Spleen (tissue), 11 donors: ENCODE data around the gene ICAM5. TPM values are rescaled to one million over a fixed set of nuclear protein-coding genes. Genes with fewer than 3 reads are reported as not detected.

Experiments
- DNase-seq: peaks from one replicate; pipeline ENCODE4 v3.0.0-alpha.2; 2020
- H3K27ac ChIP-seq, 8 donors: fragments of 200-600 bp; sonication (generic) in 7 of 8; 1 replicate in 4 of 8; 2 replicates in 4 of 8; pipeline versions ENCODE4 v1.5.0 to v1.8.0; 2016 to 2021; ENCODE audit warnings: inconsistent platforms in 4 of 8, mild to moderate bottlenecking in 4 of 8, moderate library complexity in 1 of 8
- H3K27me3 ChIP-seq, 7 donors: fragments of 200-600 bp; sonication (generic) in 6 of 7; replicated peaks in 1 of 7; 1 replicate in 4 of 7; 2 replicates in 3 of 7; pipeline versions ENCODE4 v1.5.0 to v1.8.0; 2016 to 2021; ENCODE audit warnings: inconsistent platforms in 3 of 7, mild to moderate bottlenecking in 1 of 7
- H3K36me3 ChIP-seq, 6 donors: fragments of 200-600 bp; sonication (generic) in 5 of 6; 1 replicate in 4 of 6; 2 replicates in 2 of 6; pipeline versions ENCODE4 v1.5.0 to v1.8.0; 2016 to 2021; ENCODE audit warnings: inconsistent platforms in 2 of 6
- H3K4me1 ChIP-seq, 6 donors: fragments of 200-600 bp; sonication (generic) in 5 of 6; 1 replicate in 3 of 6; 2 replicates in 3 of 6; pipeline versions ENCODE4 v1.5.0 to v1.8.0; 2016 to 2021; ENCODE audit warnings: inconsistent platforms in 3 of 6
- H3K4me3 ChIP-seq, 8 donors: fragments of 200-600 bp; sonication (generic) in 7 of 8; 1 replicate in 4 of 8; 2 replicates in 4 of 8; pipeline versions ENCODE4 v1.5.0 to v1.8.0; 2016 to 2021; ENCODE audit warnings: inconsistent platforms in 4 of 8, mild to moderate bottlenecking in 4 of 8, moderate library complexity in 2 of 8
- H3K9me3 ChIP-seq, 8 donors: fragments of 200-600 bp; sonication (generic) in 7 of 8; 1 replicate in 4 of 8; 2 replicates in 4 of 8; pipeline versions ENCODE4 v1.5.0 to v1.8.0; 2016 to 2021; ENCODE audit warnings: inconsistent platforms in 4 of 8
- CTCF ChIP-seq, 11 experiments: fragments of 200-600 bp in 7 of 11; fragments of 450-650 bp in 4 of 11; sonication (generic) in 4 of 11; IDR thresholded peaks in 8 of 11; conservative IDR thresholded peaks in 3 of 11; 1 replicate in 7 of 11; 2 replicates in 4 of 11; pipeline versions ENCODE4 v1.4.0 to v1.8.0; 2016 to 2021; ENCODE audit warnings: antibody characterized with exemption in 11 of 11, inconsistent platforms in 4 of 11, mild to moderate bottlenecking in 1 of 11
- POLR2A ChIP-seq, 3 donors: fragments of 450-650 bp; IDR thresholded peaks; one replicate each; pipeline ENCODE4 v1.5.1; 2017; ENCODE audit warnings: antibody characterized with exemption in 3 of 3, mild to moderate bottlenecking in 1 of 3
- POLR2AphosphoS5 ChIP-seq, 3 donors: sonication (generic); formaldehyde crosslinking; IDR thresholded peaks; one replicate each; pipeline ENCODE4 v1.5.1; 2017; ENCODE audit warnings: antibody characterized with exemption in 3 of 3
- WGBS, 5 donors: extraction: QIAGEN DNeasy Blood & Tissue Kit in 3 of 5; methylation state at CpG; one replicate each; pipeline versions ENCODE4 v1.1.5 to v1.1.7; 2013 to 2018; 5-methylcytosine and 5-hydroxymethylcytosine counted together
- intact Hi-C: fragments of 100-400 bp; cut with DNase I; formaldehyde crosslinking; loops from one replicate; pipeline ENCODE4 v1.15.0; 2023; ENCODE audit warnings: low total_unique reads
- polyA plus RNA-seq, 3 donors: library from polyadenylated mRNA; stranded (reverse); fragments of 200-250 nt; gene quantifications; one replicate each; pipeline ENCODE4 v1.2.1, GENCODE V29; 2013
- total RNA-seq, 7 donors: library from RNA; depleted of rRNA in 3 of 7; stranded (reverse); fragments of >200 nt in 3 of 7; fragmentation: NEBNext Ultra II Directional in 4 of 7; extraction: Animal tissue kit (Norgen Biotek cat#: 25700) in 4 of 7; gene quantifications; one replicate each; pipeline versions ENCODE4 v1.1.0 to v1.2.1, GENCODE V29; 2016 to 2021
- donor health status: healthy with polysubstance abuse.
- donor health status: DM: no; HTN: no; CAD: no; lungs with moderate emphysema.
- donor health status: DM: no; HTN: no; CAD: no.
- donor health status: Bipolar disorder and iron deficiency.
- donor health status: healthy.
- donor health status: DM: no; HTN: no; CAD: no.
- donor health status: DM: yes; HTN: yes; CAD: no.

Gene ICAM5
- total and polyA plus RNA-seq, 10 donors = 0.07 to 1.4 (median 0.69) TPM

- WGBS, 5 donors = 79 to 92% (median 88%) methylated on average over 5 of the region's 5 CpGs
These were observed 16.6 kb downstream of the ICAM5 start for GRCh38 chr19:10306327-10306726.

GRCh38 chr19:10309423-10309822, 19.7 kb downstream of the ICAM5 start, which contains the start of gene ZGLP1:
ZGLP1 (minus strand) TSS chr19:10309815.
- TF ChIP-seq POLR2AphosphoS5 (IDR thresholded peaks at IDR 0.05) (no peak), POLR2A (IDR thresholded peaks at IDR 0.05) (no peak), CTCF (IDR thresholded peaks at IDR 0.05 in 8 of 11, conservative IDR thresholded peaks at IDR 0.05 in 3 of 11) (no peak)
- no peak for DNase-seq
- 85 to 92% (median 91%) methylated on average over 15 to 24 of the region's 24 CpGs for WGBS, 5 donors
- no peak within 1 kb of the TSS for H3K4me3 ChIP-seq
- peaks cover 0 to 46% (median 5%) of the 10 kb centered on the region in 6 donors for H3K36me3 ChIP-seq
- no peaks in the 10 kb centered on the region for H3K27me3 ChIP-seq
- no peak within 1 kb of the TSS for H3K27ac ChIP-seq
- H3K4me1 ChIP-seq = peaks cover 0 to 19% (median 5%) of the 10 kb centered on the region in 6 donors
- no peaks in the 10 kb centered on the region for H3K9me3 ChIP-seq
- intact Hi-C loops = no loop called here

More at GRCh38 chr19:10306327-10306726, 16.6 kb downstream of the ICAM5 start:
- H3K9me3 ChIP-seq = no peaks in the 10 kb centered on the region
- TF ChIP-seq CTCF (IDR thresholded peaks at IDR 0.05 in 8 of 11, conservative IDR thresholded peaks at IDR 0.05 in 3 of 11) = no peak
- no peak for TF ChIP-seq POLR2A (IDR thresholded peaks at IDR 0.05)
- TF ChIP-seq POLR2AphosphoS5 (IDR thresholded peaks at IDR 0.05) = no peak
- no peak overlapping the region for H3K27ac ChIP-seq
- no peak overlapping the region for H3K4me3 ChIP-seq
- H3K4me1 ChIP-seq = peaks cover 0 to 16% (median 4%) of the 10 kb centered on the region in 6 donors
- H3K27me3 ChIP-seq = peaks cover 0 to 7% (median 0%) of the 10 kb centered on the region in 7 donors
- intact Hi-C loops = no loop called here
- peaks cover 0 to 38% (median 5%) of the 10 kb centered on the region in 6 donors for H3K36me3 ChIP-seq
- no peak for DNase-seq

- peak within 1 kb of the TSS in 6 of 8 donors; percentile 26 to 80 (median 66) for H3K27ac ChIP-seq
- WGBS, 5 donors = 1 to 2% (median 1%) methylated on average over 38 to 55 of the region's 55 CpGs
- TF ChIP-seq CTCF (IDR thresholded peaks at IDR 0.05 in 8 of 11, conservative IDR thresholded peaks at IDR 0.05 in 3 of 11) (no peak), POLR2AphosphoS5 (IDR thresholded peaks at IDR 0.05) (peak; percentile 88 to 94 (median 89))
- H3K4me1 ChIP-seq = peaks cover 12 to 26% (median 21%) of the 10 kb centered on the region in 6 donors
- H3K27me3 ChIP-seq = no peaks in the 10 kb centered on the region
- peak; percentile 95 for DNase-seq
- H3K9me3 ChIP-seq = no peaks in the 10 kb centered on the region
- H3K4me3 ChIP-seq = peak within 1 kb of the TSS; percentile 81 to 99 (median 96)
- H3K36me3 ChIP-seq = peaks cover 0 to 64% (median 44%) of the 10 kb centered on the region in 6 donors
- intact Hi-C loops = no loop called here
These were observed 25.8 kb downstream of the ICAM5 start, which contains the start of gene FDX2 for GRCh38 chr19:10315335-10316214. FDX2 (minus strand) TSS chr19:10316015; CDS start chr19:10315996, 19 bp downstream.
